Calu3 (cell line): ENCODE measurements around the gene EFS. TPM values are rescaled to one million over a fixed set of nuclear protein-coding genes. Genes with fewer than 3 reads are reported as not detected.

Experiments used
- BruUV-seq: library from RNA; stranded (reverse); fragments of 400-500 nt; replicated peaks from 2 replicates; lab custom pipeline; 2021; lab: Mats Ljungman, UMichigan
- CTCF ChIA-PET: fragments of 300-600 bp; sonication (Branson Sonifier 250); formaldehyde crosslinking; loops from one replicate; lab custom pipeline; 2022; ENCODE audit warnings: antibody characterized with exemption; lab: Charles Lee
- DNase-seq: peaks from one replicate; pipeline ENCODE4 v3.0.0; 2022
- H3K27ac Mint-ChIP-seq: one replicate; pipeline ENCODE4 v1.8.0; 2022; ENCODE audit warnings: mixed read lengths; ENCODE audit not compliant: unreplicated experiment
- H3K27me3 Mint-ChIP-seq: one replicate; pipeline ENCODE4 v1.8.0; 2022; ENCODE audit warnings: mixed read lengths; ENCODE audit not compliant: unreplicated experiment
- H3K36me3 Mint-ChIP-seq: one replicate; pipeline ENCODE4 v1.8.0; 2022; ENCODE audit warnings: mild to moderate bottlenecking, moderate library complexity, mixed read lengths; ENCODE audit not compliant: insufficient read depth, unreplicated experiment
- H3K4me1 Mint-ChIP-seq: one replicate; pipeline ENCODE4 v1.8.0; 2022; ENCODE audit warnings: mild to moderate bottlenecking, low read depth, mixed read lengths; ENCODE audit not compliant: unreplicated experiment
- H3K4me3 Mint-ChIP-seq: one replicate; pipeline ENCODE4 v1.8.0; 2022; ENCODE audit warnings: mild to moderate bottlenecking, low read depth, moderate library complexity, mixed read lengths; ENCODE audit not compliant: unreplicated experiment
- H3K9me3 Mint-ChIP-seq: one replicate; pipeline ENCODE4 v1.8.0; 2022; ENCODE audit warnings: low read depth, mixed read lengths; ENCODE audit not compliant: unreplicated experiment
- intact Hi-C: fragments of 100-400 bp; cut with micrococcal nuclease; formaldehyde crosslinking; loops from one replicate; pipeline ENCODE4 v1.10.0; 2022; ENCODE audit not compliant: unreplicated experiment
- total RNA-seq: library from RNA; stranded (reverse); gene quantifications from 2 replicates; pipeline ENCODE4 v1.2.3, GENCODE V29; 2022
- TF ChIP-seq, protein P1 (sequence below): fragments of 200-600 bp; IDR thresholded peaks from one replicate; pipeline ENCODE4 v1.8.0; 2022; ENCODE audit warnings: antibody characterized with exemption; ENCODE audit not compliant: unreplicated experiment

EFS gene
- total RNA-seq, 1 experiment from 2014 or later, result not detected

DNA sequence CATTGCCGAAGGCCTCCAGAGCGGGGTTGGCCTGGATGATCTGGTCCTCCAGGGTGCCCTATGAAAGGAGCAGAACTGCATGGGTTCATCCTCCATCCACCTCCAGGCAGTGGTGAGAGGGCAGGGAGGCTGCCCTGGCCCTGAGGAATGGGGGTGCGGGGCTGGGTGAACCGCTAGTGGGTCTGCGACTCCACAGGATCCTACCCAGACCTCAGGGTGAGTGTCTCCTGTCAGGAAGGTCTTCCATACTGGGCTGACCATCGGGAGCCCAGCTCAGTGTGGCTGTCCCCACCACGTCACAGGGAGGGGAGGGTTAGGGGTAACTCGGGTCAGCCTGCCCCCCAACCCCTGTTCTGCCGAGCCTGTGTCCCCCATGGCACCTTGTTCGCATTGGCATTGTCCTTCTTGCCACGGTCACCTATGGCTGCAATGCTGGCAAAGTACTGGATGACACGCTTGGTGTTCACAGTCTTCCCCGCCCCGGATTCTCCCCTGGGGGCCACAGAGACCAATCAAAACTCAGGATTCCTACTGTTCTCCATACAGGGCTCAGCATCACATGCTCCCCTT, 39.4 kb upstream of the EFS start:
- intact Hi-C loops, result no loop called here
- BruUV-seq, result no TSS peak

GRCh38 chr14:23403908-23404307, 38.9 kb upstream of the EFS start:
- Mint-ChIP-seq H3K36me3 (no peaks in the 10 kb centered on the region), H3K4me1 (no peaks in the 10 kb centered on the region), H3K27me3 (peaks cover 95% of the 10 kb centered on the region), H3K4me3 (no peak overlapping the region), H3K27ac (no peak overlapping the region), H3K9me3 (no peaks in the 10 kb centered on the region)
- no TSS peak for BruUV-seq
- TF ChIP-seq, protein P1, sequence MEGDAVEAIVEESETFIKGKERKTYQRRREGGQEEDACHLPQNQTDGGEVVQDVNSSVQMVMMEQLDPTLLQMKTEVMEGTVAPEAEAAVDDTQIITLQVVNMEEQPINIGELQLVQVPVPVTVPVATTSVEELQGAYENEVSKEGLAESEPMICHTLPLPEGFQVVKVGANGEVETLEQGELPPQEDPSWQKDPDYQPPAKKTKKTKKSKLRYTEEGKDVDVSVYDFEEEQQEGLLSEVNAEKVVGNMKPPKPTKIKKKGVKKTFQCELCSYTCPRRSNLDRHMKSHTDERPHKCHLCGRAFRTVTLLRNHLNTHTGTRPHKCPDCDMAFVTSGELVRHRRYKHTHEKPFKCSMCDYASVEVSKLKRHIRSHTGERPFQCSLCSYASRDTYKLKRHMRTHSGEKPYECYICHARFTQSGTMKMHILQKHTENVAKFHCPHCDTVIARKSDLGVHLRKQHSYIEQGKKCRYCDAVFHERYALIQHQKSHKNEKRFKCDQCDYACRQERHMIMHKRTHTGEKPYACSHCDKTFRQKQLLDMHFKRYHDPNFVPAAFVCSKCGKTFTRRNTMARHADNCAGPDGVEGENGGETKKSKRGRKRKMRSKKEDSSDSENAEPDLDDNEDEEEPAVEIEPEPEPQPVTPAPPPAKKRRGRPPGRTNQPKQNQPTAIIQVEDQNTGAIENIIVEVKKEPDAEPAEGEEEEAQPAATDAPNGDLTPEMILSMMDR, result no peak
- CTCF ChIA-PET, result no interaction called here
- intact Hi-C loops, result no loop called here
- no peak for DNase-seq

More for the DNA sequence above, 39.4 kb upstream of the EFS start:
- Mint-ChIP-seq H3K36me3 (no peaks in the 10 kb centered on the region), H3K4me3 (no peak overlapping the region), H3K27ac (no peak overlapping the region), H3K27me3 (peaks cover 95% of the 10 kb centered on the region), H3K9me3 (no peaks in the 10 kb centered on the region), H3K4me1 (no peaks in the 10 kb centered on the region)
- TF ChIP-seq, protein P1, result no peak
- CTCF ChIA-PET, result no interaction called here
- DNase-seq, result no peak

DNA sequence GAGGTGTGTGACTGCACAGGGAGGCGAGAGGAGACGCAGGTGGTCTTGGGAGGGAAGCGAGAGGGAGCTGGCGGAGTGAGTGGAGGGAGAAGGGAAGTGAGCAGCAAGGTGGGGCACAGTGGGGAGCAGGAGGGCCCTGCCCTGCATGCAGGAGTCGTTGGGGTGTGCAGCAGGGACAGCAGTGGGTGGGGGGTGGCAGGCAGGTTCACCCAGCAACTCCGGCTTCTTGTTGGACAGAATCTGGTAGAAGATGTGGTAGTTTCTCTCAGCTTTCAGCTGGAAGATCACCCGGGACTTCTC, 38.1 kb upstream of the EFS start:
- H3K36me3 Mint-ChIP-seq, result no peaks in the 10 kb centered on the region
- H3K4me3 Mint-ChIP-seq, result no peak overlapping the region
- TF ChIP-seq, protein P1, result no peak
- no peak for DNase-seq
- CTCF ChIA-PET, result no interaction called here
- BruUV-seq, result no TSS peak
- H3K27ac Mint-ChIP-seq, result no peak overlapping the region
- H3K9me3 Mint-ChIP-seq, result no peaks in the 10 kb centered on the region
- intact Hi-C loops, result no loop called here
- H3K27me3 Mint-ChIP-seq, result peaks cover 95% of the 10 kb centered on the region
- H3K4me1 Mint-ChIP-seq, result no peaks in the 10 kb centered on the region

- no peak overlapping the region for H3K4me3 Mint-ChIP-seq
- TF ChIP-seq, protein P1, result no peak
- no TSS peak for BruUV-seq
- H3K27me3 Mint-ChIP-seq, result peaks cover 95% of the 10 kb centered on the region
- H3K9me3 Mint-ChIP-seq, result no peaks in the 10 kb centered on the region
- no peaks in the 10 kb centered on the region for H3K36me3 Mint-ChIP-seq
- intact Hi-C loops, result no loop called here
- no peak overlapping the region for H3K27ac Mint-ChIP-seq
- CTCF ChIA-PET, result interaction anchor here (0.6 kb wide), 1 partner anchor 27 kb away, joined by 3 read pairs; no protein-coding TSS in a partner anchor
- DNase-seq, result no peak
- H3K4me1 Mint-ChIP-seq, result no peaks in the 10 kb centered on the region
Measured at GRCh38 chr14:23402296-23403138, 37.5 kb upstream of the EFS start.
